HG02759 (cell line): Measurements from ENCODE around the gene RAD51B.

Source experiments
- ATAC-seq: cut with Tn5 transposase; IDR thresholded peaks from one replicate; pipeline ENCODE4 v1.9.1; 2021; ENCODE audit warnings: mild to moderate bottlenecking, moderate library complexity; ENCODE audit not compliant: unreplicated experiment

The RAD51B gene

GRCh38 chr14:68666899-68667298 lies 847.3 kb downstream of the RAD51B start:
- ATAC-seq = no peak

DNA sequence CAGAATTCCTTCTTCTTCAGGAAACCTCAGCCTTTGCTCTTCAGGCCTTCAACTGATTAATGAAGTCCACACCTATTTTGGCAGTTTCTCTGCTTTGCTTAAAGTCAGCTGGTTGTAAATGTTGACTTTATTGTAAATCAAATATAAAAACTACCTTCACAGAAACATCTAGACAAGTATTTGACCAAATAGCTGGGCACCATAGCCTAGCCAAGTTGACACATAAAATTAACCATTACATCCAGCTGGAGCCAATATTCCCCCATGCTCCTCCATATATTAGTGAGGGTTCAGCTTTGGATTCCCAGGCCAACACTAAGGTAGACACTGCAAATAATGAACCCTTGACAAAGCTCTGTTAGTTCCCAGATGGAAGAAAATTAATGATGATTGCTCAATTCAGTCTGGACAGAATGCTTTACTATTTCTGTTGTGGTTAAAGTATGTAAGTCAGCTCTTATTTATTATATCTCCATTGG lies 847.8 kb downstream of the RAD51B start:
- ATAC-seq = no peak

- no peak for ATAC-seq
These were observed 848.4 kb downstream of the RAD51B start for GRCh38 chr14:68668028-68668427.

DNA sequence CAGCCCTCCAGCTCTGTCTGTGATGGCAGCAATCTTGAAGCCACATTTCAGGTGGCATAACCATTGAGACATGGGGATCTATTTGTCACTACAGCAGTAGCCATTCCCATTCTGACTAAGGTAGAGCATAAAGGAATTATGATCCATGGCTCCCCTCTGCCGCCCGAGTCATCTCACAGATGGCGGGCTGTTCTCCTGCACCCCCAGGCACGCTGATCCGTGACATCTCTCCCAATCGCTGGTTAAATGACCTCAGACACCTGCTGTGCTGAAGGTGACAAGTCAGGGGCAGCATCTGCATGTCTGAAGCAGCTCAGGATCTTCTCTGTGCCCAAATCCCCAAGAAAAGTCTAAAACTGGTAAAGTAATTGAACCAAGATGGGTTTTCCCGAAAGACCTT lies 849.0 kb downstream of the RAD51B start:
- ATAC-seq = no peak

DNA sequence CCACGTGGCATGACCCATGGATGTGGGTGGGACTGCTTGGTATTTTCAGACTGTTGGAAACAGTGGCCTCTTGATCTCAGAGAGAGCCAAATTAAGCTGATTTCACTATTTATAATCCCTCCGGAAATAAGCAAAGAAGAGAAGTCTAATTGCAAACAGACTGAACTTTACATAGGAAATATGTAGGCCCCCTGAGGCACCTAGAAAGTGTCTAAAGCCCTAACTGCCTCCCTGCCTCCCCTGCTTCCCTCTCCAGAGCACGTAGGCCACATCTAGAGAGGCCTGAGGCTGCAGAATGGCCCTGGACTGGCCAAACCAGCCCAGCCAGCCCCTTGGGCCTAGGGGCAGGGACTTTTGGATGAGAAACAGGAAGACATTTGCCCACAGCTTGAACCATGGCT lies 849.5 kb downstream of the RAD51B start:
- ATAC-seq = no peak

- ATAC-seq = no peak
These were observed 850.2 kb downstream of the RAD51B start for GRCh38 chr14:68669603-68670358.

- no peak for ATAC-seq
These were observed 850.8 kb downstream of the RAD51B start for GRCh38 chr14:68670359-68670715.

DNA sequence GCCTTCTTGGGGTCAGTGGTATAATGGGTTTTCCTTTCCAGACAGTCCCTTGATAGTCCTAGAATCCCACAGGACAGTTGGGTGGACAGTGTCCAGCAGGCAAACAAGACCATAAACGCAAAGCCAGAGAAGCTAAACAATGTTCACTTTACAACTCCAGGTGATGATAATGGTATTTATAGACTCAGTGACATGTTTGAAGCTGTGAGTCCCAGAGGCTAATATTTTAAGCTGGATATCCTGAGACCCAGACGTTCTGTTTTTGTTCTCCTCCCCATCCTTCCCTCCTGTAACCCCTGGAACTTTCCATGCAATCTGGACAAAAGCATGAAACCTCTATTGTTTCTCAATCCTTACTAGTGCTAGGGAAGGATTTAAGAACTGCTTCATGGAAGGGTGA lies 852.3 kb downstream of the RAD51B start:
- no peak for ATAC-seq

DNA sequence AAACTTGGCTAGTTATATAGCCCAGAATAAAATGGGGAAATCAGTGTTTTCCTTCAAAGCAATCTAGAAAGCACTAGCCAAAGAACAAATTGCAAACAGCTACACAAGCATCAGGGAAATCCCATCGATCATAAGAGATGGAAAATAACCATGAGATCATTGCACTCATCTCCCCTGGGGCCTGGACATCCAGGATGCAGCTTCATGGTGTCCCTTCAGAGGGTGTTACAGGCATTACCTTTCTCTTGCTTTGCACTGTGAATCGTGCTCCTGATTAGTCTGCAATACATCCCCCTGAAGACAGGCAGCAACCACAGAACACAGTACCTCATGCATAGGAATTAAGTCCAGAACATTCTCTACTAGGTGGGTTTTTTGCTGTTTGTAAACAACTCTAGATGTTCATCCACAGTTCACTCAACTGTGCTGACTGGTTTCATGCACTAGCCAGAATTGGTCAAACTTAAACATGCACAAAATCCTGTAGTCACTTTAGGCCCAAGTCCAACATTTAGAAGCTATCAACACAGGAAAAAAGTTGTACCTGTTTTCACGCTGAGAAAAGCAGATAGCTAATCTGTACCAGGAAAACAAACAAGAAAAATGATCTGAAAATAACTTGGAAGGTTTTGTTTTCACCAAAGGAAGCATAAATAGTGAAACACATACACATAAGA lies 853.2 kb downstream of the RAD51B start:
- ATAC-seq = no peak

DNA sequence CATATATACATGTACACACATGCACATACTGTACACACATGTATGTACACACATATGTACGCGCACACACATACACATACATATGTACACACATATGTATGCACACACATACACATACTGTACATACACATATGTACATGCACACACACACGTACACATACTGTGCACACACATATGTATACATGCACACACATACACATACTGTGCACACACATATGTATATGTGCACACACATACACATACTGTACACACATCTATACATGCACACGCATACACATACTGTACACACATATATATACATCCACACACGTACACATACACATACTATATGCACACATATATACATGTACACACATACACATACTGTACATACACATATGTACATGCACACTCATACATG lies 853.9 kb downstream of the RAD51B start:
- no peak for ATAC-seq

DNA sequence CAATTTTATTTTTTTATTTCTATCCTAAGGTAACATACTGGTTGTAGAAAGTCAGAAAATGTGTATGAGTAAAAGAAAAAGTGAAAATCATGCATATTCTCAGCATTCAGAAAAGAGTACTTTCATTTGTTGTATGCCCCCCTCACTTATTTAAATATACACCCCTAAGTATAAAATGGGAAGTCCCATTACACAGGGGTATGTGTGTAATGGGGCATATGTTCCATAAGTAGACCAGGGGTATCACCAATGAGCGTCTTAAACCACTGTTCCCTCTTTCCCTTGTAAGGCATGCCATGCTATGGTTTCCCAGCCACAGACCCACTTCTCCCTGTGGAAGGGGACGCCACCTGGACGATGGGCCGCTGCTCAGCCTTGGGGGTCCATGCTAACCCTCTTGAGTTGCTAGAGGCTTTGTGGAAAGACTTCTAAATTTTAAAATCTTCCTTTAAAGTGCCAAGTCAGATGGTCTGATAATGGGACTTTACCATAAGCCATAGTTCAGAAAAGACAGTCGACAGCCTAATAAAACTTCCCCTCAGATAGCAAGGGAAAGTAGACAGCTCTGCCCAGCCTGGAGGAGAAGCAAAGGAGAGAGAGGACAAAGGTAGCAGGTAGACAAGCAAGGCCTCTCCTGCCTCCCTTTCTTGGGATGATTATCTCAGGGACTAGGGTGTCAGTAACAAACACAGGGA lies 855.1 kb downstream of the RAD51B start:
- ATAC-seq = no peak

DNA sequence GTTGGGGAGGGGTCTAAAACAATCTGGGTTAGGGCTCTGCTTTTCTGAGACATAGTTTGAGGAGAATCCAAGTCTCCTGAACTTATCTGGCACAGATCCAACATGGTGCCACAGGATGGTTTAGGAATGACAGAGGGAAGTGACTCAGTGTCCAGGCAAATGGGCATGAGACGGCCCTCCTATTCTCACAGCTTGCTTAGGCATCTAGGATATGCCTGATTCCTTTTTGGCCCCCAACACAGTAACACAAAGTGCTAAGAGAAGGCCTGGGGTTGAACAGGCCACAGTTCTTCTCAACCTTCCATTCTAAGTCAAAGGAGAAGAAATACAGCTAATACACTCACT lies 855.6 kb downstream of the RAD51B start:
- ATAC-seq = no peak

DNA sequence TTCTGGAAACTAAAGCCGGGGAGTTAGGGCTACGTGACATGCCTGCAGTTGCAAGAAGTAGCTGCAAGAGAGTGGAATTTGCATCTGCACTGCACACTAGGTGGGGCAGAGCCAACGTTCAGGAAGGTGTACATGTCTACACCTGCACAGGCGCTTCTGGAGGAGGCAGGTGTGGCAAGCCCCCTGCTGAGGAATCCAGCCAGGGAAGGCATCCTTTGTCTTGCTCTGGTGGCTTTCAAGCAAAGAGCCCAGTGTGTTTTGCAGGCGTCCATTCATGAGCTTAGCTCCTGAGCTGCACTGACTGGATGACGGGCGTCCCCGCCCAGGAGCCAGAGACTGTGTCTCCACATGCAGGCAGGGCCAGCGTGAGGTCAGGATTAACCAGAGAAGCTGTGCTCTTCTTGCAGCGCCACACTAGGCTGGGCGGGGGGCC lies 856.9 kb downstream of the RAD51B start:
- ATAC-seq = no peak

DNA sequence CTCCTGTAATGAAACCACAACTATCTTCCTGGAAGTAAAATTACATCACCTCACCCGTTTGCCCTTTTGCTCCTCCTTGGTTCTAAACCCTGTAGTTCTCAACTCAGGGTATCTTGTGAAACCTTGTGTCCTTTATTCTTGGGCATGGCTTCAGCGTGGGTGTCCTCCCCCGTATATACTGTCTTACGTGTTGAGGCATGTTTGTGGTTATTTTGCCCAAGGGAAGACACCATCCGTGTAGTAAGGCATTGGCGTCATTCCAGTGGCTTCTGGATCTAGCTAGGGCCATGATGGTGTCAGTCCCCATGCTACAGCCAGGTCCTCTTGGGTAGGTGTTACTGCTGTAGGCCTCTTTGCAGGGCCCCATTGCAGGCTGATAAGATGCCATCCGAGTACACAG lies 857.9 kb downstream of the RAD51B start:
- no peak for ATAC-seq

DNA sequence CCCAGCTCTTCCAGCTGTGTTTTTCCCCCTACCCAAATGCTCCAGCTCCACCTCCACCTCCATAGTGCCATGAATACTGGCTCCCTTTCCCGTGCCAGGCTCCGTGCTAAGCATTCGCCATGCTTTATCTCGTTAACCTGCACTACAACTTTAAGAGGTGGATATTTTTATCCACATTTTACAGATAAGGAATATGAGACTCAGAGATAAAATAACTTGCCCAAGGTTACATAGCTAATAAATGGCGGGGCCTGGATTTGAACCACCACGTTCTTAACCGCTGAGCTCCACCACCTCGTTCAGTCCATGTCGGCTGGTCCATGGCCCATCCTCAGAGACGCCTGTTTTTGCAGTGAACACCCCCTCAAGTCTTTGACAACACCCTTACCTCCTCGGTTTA lies 858.3 kb downstream of the RAD51B start:
- ATAC-seq = no peak

DNA sequence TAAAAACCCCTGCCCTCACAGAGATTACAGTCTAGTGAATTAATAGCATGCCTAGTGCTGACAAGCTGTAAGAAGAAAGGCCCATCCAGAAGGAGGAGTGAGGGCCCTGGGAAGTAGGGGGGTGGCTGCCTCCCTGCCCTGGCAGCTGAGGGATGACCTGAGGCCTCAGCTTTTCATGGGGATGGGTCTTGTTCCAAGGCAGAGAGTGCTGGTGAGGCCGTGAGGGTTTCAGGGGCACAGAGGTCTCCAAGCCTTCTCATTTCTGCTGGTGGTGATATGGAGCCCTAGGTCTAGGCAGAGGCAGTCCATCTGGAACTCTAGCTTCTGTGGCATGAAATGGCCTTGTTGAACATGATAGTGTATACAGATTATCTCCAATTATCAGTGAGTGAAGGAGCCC lies 858.9 kb downstream of the RAD51B start:
- no peak for ATAC-seq

DNA sequence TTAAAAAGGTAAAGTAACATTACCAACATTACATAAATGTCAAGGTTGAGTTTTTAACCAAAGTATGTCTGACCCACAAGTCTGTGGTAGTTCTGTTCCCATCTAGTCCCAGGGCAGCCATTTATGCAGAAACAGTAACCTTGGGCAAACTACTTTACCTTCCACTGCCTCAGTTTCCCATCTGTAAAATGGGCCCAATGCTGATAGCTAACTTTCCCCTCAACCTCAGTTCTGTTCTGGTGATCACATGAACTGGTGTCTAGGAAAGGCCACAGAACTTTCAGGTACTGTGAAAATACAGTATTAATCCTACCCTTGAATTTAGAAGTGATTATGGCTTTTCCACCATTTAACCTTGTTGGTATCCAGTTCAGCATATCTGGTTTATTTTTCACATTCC lies 859.7 kb downstream of the RAD51B start:
- no peak for ATAC-seq

GRCh38 chr14:68679746-68680467 lies 860.3 kb downstream of the RAD51B start:
- no peak for ATAC-seq

GRCh38 chr14:68680541-68681051 lies 861.0 kb downstream of the RAD51B start:
- ATAC-seq = no peak

- ATAC-seq = no peak
These were observed 861.9 kb downstream of the RAD51B start for GRCh38 chr14:68681256-68682011.
